Heart right ventricle (tissue), 16 donors: Measurements from ENCODE around the gene SWAP70. TPM values are rescaled to one million over a fixed set of nuclear protein-coding genes. Genes with fewer than 3 reads are reported as not detected.
A peak's percentile ranks its signal among the peaks of the same experiment; 100 is the strongest.

Source experiments
- ATAC-seq, 8 donors: fragments of 200-7000 bp; cut with Tn5 transposase; one replicate each; pipeline ENCODE4 v1.9.1; 2020; ENCODE audit warnings: mild to moderate bottlenecking in 8 of 8, moderate library complexity in 8 of 8, moderate number of reproducible peaks in 1 of 8
- DNase-seq, 2 donors: peaks; one replicate each; pipeline ENCODE4 v3.0.0-alpha.2; 2020
- H3K27ac ChIP-seq, 10 donors: fragments of 200-600 bp; sonication (generic) in 2 of 10; one replicate each; pipeline versions ENCODE4 v1.5.0 to v1.8.0; 2020 to 2022; ENCODE audit warnings: mild to moderate bottlenecking in 3 of 10
- H3K27me3 ChIP-seq, 7 donors: fragments of 200-600 bp; one replicate each; pipeline ENCODE4 v1.8.0; 2021 to 2022; ENCODE audit warnings: mild to moderate bottlenecking in 2 of 7
- H3K36me3 ChIP-seq, 9 donors: fragments of 200-600 bp; sonication (generic) in 1 of 9; one replicate each; pipeline versions ENCODE4 v1.5.0 to v1.8.0; 2020 to 2022; ENCODE audit warnings: mild to moderate bottlenecking in 2 of 9
- H3K4me1 ChIP-seq, 9 donors: fragments of 200-600 bp; sonication (generic) in 1 of 9; one replicate each; pipeline versions ENCODE4 v1.5.0 to v1.8.0; 2020 to 2022; ENCODE audit warnings: mild to moderate bottlenecking in 4 of 9
- H3K4me3 ChIP-seq, 10 donors: fragments of 200-600 bp; sonication (generic) in 2 of 10; one replicate each; pipeline versions ENCODE4 v1.5.0 to v1.8.0; 2020 to 2022; ENCODE audit warnings: mild to moderate bottlenecking in 7 of 10, moderate library complexity in 2 of 10
- H3K9me3 ChIP-seq, 11 donors: fragments of 200-600 bp in 10 of 11; sonication (generic) in 2 of 11; one replicate each; pipeline versions ENCODE4 v1.5.0 to v1.8.0; 2013 to 2022; ENCODE audit warnings: mild to moderate bottlenecking in 2 of 11, control low read depth in 1 of 11, moderate library complexity in 1 of 11
- WGBS, 2 donors: extraction: QIAGEN DNeasy Blood & Tissue Kit; methylation state at CpG; one replicate each; pipeline ENCODE4 v1.1.7; 2013; ENCODE audit warnings: inconsistent platforms in 1 of 2; 5-methylcytosine and 5-hydroxymethylcytosine counted together
- intact Hi-C, 10 donors: fragments of 100-400 bp; cut with DNase I; formaldehyde crosslinking; loops; one replicate each; pipeline versions ENCODE4 v1.11.1 to v1.14.2; 2022
- polyA plus RNA-seq, 2 donors: library from polyadenylated mRNA; stranded (reverse); fragments of 200-250 nt; gene quantifications; one replicate each; pipeline ENCODE4 v1.2.3, GENCODE V29; 2013
- total RNA-seq, 10 donors: library from RNA; stranded (reverse); fragmentation: NEBNext Ultra II Directional in 3 of 10; extraction: Animal tissue kit (Norgen Biotek cat#: 25700) in 3 of 10; gene quantifications; one replicate each; pipeline versions ENCODE4 v1.2.1 to v1.2.4, GENCODE V29; 2021 to 2023
- TF ChIP-seq, protein P1 (sequence below), 9 donors: fragments of 200-600 bp; sonication (generic) in 2 of 9; IDR thresholded peaks; one replicate each; pipeline versions ENCODE4 v1.5.0 to v1.8.0; 2021 to 2022; ENCODE audit warnings: antibody characterized with exemption in 9 of 9, mild to moderate bottlenecking in 5 of 9, moderate library complexity in 1 of 9
- donor health status: Arrhythmogenic right ventricular cardiomyopathy.
- donor health status: ischemic (EF 13 %, LVEDD 7.1; RV severe dilation, severe dysfunction).
- donor health status: healthy with polysubstance abuse.
- donor health status: DM: no; HTN: yes; CAD: no.
- donor health status: DM: no; HTN: no; CAD: no.
- donor health status: ischemic (EF 25% LVEDD 6.9; RV normal size, moderate dysfunction).
- donor health status: ischemic (EF 25% LVEDD 5.7; RV mildly dilated, moderate dysfunction).
- donor health status: healthy.
- donor health status: DM: yes; HTN: yes; CAD: no.
- donor health status: Ischemic cardiomyopathy.
- donor health status: ischemic (EF 35%, LVEDD 5.7; RV mildly dilated, moderate dysfunction).
- donor health status: nonischemic (EF 11% LVEDD 7.7; RV severe dilation, severe dysfunction).
- donor health status: DM: yes; HTN: yes; CAD: no.
- donor health status: PGD.
- donor health status: ischemic (EF 29% LVEDD 5.4; RV normal size, mild dysfunction).
- donor health status: nonischemic (EF 23%, LVEDD 6.1; RV moderate dilation, normal function).

Gene SWAP70
- total and polyA plus RNA-seq, 12 donors = 7.8 to 33.4 (median 19.6) TPM

DNA sequence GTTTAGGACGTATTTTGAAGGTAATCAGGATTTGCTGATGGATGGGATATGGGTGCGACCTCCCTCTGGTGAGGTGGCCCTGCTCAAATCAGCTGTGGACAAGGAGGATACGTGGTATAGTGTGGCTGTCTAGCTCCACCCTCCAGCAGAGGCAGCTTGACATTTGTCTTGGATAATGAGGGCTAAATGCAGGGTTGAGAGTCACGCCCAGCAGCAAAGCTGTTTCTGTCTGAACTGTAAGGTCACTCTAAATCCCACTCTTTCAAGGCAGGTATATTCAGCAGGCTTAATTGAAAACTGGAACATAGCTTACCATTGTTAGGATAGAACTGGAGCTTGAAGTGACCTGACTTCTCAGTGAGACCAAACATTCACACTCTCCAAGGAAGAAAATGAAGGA lies 98.7 kb downstream of the SWAP70 start:
- no peak for ATAC-seq
- Histone ChIP-seq H3K4me1 (peaks cover 26 to 68% (median 50%) of the 10 kb centered on the region in 9 donors), H3K27me3 (no peaks in the 10 kb centered on the region), H3K36me3 (no peaks in the 10 kb centered on the region), H3K9me3 (no peaks in the 10 kb centered on the region), H3K4me3 (no peak overlapping the region), H3K27ac (no peak overlapping the region)
- 82 to 90% methylated on average over 4 of the region's 4 CpGs for WGBS, 2 donors
- TF ChIP-seq, protein P1, sequence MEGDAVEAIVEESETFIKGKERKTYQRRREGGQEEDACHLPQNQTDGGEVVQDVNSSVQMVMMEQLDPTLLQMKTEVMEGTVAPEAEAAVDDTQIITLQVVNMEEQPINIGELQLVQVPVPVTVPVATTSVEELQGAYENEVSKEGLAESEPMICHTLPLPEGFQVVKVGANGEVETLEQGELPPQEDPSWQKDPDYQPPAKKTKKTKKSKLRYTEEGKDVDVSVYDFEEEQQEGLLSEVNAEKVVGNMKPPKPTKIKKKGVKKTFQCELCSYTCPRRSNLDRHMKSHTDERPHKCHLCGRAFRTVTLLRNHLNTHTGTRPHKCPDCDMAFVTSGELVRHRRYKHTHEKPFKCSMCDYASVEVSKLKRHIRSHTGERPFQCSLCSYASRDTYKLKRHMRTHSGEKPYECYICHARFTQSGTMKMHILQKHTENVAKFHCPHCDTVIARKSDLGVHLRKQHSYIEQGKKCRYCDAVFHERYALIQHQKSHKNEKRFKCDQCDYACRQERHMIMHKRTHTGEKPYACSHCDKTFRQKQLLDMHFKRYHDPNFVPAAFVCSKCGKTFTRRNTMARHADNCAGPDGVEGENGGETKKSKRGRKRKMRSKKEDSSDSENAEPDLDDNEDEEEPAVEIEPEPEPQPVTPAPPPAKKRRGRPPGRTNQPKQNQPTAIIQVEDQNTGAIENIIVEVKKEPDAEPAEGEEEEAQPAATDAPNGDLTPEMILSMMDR (IDR thresholded peaks at IDR 0.05) = no peak
- no peak for DNase-seq
- intact Hi-C loops = loop anchor here in 2 of 10 donors (5.0 kb wide), 2 partner anchors 55 to 545 kb away; partner anchors contain the start of gene ADM (in 1 of the 2)

DNA sequence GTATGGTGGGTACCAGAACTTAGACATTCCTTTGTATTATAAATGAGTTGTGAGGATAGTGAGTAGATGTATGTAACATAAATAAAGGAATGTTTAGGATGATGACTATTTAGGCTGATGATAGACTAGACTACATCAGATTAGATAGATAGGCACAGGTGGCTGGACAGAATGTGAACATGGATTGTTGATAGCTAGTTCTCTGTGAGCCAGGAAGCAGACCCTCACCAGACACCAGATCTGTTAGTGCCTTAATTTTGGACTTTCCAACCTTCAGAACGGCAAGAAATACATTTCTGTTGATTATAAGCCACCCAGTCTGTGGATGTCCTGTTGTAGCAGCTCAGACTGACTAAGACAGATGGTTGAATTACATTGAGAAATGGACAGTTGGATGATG lies 99.4 kb downstream of the SWAP70 start:
- DNase-seq = no peak
- Histone ChIP-seq H3K9me3 (no peaks in the 10 kb centered on the region), H3K4me3 (no peak overlapping the region), H3K36me3 (no peaks in the 10 kb centered on the region), H3K27me3 (no peaks in the 10 kb centered on the region), H3K27ac (no peak overlapping the region), H3K4me1 (peaks cover 26 to 63% (median 46%) of the 10 kb centered on the region in 9 donors)
- TF ChIP-seq, protein P1 (IDR thresholded peaks at IDR 0.05) = no peak
- no peak for ATAC-seq
- 91 to 98% methylated on average over 1 of the region's 1 CpG for WGBS, 2 donors
- intact Hi-C loops = loop anchor here in 2 of 10 donors (5.0 kb wide), 2 partner anchors 54 to 544 kb away; partner anchors contain the start of gene ADM (in 1 of the 2)

DNA sequence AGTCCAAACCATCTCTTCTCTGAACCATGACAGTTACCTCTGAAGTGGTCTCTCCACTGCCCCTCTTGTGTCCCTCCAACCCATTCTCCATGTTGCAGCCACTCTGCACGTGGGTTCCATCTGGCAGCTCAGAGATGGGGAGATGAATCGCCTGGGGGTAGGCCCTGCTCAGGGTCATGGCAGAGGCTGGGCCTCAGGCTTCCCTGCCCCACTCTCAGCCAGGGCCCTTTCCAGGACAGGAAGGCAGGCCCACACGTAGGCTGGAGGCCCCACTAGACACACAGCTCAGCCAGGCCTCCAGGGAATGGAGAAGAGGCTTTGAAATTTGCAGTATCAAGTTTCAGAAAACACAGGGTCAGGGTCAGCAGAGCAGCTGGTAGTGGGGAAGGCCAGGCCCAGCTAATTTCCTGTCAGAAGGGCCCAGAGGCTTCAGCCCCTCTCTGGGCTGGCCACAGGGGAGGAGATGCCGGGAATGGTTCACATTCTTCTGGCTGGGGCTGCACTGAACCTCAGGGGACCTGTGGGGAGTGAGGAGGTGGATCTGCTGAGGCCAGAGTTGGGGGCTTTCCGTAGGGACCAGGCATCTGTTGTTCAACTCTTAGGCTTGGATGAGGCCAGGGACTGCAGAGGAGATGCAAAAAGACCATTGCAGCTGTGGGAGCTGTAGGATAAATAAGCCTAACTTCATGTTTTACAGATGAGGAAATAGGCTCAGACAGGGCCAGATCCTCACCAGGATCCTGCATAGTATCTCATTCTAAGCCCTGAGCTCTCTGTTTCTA lies 101.6 kb downstream of the SWAP70 start:
- H3K4me1 ChIP-seq = peaks cover 12 to 43% (median 23%) of the 10 kb centered on the region in 9 donors
- DNase-seq (peak; percentile 60 to 74), ATAC-seq (peak; percentile 71 to 91 (median 84))
- intact Hi-C loops = no loop called here
- no peaks in the 10 kb centered on the region for H3K27me3 ChIP-seq
- H3K4me3 ChIP-seq = no peak overlapping the region
- TF ChIP-seq, protein P1 (IDR thresholded peaks at IDR 0.05) = no peak
- peak overlapping the region in 9 of 10 donors; percentile 45 to 83 (median 67) for H3K27ac ChIP-seq
- no peaks in the 10 kb centered on the region for H3K9me3 ChIP-seq
- no peaks in the 10 kb centered on the region for H3K36me3 ChIP-seq
- WGBS, 2 donors = 29 to 35% methylated on average over 5 of the region's 5 CpGs

DNA sequence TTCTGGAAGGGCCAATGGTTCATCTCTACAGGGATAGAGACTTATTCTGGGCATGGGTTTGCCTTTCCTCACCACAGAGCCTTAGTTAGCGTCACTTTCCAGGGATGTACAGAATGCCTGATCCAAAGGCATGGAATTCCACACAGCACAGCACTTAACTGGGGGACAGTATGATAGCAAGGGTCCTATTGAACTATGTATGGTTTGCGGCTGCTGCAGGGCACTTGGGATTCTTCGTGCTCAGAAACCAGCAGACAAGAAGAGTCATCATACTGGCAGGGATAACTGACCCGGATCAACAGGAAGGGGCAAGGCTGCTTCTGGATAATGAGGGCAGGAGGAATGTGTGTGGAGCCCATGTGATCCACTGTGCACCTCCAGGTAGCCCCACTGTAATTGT lies 105.7 kb downstream of the SWAP70 start:
- ATAC-seq = no peak
- H3K36me3 ChIP-seq = no peaks in the 10 kb centered on the region
- no peaks in the 10 kb centered on the region for H3K27me3 ChIP-seq
- no peaks in the 10 kb centered on the region for H3K9me3 ChIP-seq
- no peak overlapping the region for H3K27ac ChIP-seq
- TF ChIP-seq, protein P1 (IDR thresholded peaks at IDR 0.05) = no peak
- 77 to 90% methylated on average over 4 of the region's 4 CpGs for WGBS, 2 donors
- intact Hi-C loops = no loop called here
- H3K4me3 ChIP-seq = no peak overlapping the region
- peaks cover 11 to 38% (median 28%) of the 10 kb centered on the region in 9 donors for H3K4me1 ChIP-seq
- DNase-seq = no peak
